ENCODE data around the gene ANKRD13C.
A peak's percentile ranks its signal among the peaks of the same experiment; 100 is the strongest.

ANKRD13C gene, protein sequence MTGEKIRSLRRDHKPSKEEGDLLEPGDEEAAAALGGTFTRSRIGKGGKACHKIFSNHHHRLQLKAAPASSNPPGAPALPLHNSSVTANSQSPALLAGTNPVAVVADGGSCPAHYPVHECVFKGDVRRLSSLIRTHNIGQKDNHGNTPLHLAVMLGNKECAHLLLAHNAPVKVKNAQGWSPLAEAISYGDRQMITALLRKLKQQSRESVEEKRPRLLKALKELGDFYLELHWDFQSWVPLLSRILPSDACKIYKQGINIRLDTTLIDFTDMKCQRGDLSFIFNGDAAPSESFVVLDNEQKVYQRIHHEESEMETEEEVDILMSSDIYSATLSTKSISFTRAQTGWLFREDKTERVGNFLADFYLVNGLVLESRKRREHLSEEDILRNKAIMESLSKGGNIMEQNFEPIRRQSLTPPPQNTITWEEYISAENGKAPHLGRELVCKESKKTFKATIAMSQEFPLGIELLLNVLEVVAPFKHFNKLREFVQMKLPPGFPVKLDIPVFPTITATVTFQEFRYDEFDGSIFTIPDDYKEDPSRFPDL

DNA sequence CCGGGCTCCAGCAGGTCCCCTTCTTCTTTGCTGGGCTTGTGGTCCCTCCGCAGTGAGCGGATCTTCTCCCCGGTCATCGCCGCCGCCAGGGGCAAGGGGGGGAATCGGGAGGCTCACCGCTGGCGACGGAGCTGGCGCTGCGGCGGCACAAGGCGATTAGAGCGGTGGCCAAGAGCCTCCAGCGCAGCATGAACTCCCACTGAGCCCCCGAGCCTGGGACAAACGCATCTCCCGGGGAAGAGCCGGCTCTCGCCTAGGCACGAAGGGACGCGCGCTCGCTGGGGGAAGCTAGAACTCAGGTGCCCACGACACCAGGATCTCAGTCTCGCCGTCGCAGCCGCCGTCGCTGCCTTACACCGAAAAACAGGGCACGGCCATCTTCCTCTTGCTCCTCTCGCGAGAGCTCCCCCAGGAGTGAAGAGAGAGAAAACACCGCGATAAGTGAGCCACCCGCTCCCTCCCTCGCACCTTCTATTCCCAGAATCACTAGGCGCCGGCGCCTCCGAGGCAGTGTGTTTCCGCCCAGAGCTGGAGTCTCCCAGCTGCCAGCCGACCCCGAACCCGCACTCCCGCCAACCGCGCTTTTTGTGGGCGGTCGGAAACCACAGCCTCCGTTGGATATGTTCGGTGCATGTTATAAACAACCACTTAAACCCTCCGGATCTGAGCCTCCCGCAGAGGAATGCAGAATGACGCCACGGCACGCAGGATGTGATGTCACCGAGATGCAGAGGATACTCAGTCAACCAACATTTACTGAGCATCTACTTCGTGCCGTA, at the start of gene ANKRD13C:
Gene ANKRD13C, minus strand, starts transcription at position 391 of the 779 bp plus-strand sequence. Its CDS starts 314 bp downstream, at position 77.
- H3K27ac ChIP-seq (ENCODE audit: low read length): peak within 1 kb of the TSS; percentile 82
- H3K4me3 ChIP-seq (ENCODE audit: low read length): peak within 1 kb of the TSS; percentile 95
- H3K9me3 ChIP-seq (ENCODE audit: control insufficient read depth, low read depth, low read length): no peaks in the 10 kb centered on the region
- peak within 1 kb of the TSS; percentile 93 for H3K9ac ChIP-seq (ENCODE audit: low read length)
- no peaks in the 10 kb centered on the region for H3K27me3 ChIP-seq (ENCODE audit: control insufficient read depth, insufficient read depth, low read length)
- no peaks in the 10 kb centered on the region for H3K36me3 ChIP-seq (ENCODE audit: control insufficient read depth, low read depth, low read length)
- peaks cover 12% of the 10 kb centered on the region for H3K4me1 ChIP-seq (ENCODE audit: control insufficient read depth, low read depth, low read length)

GRCh38 chr1:70403759-70404158, 49.2 kb upstream of the ANKRD13C start:
- Histone ChIP-seq H3K4me1 (ENCODE audit: control insufficient read depth, low read depth, low read length) (no peaks in the 10 kb centered on the region), H3K27ac (ENCODE audit: low read length) (no peak overlapping the region), H3K9ac (ENCODE audit: low read length) (no peak overlapping the region), H3K36me3 (ENCODE audit: control insufficient read depth, low read depth, low read length) (no peaks in the 10 kb centered on the region), H3K27me3 (ENCODE audit: control insufficient read depth, insufficient read depth, low read length) (no peaks in the 10 kb centered on the region), H3K9me3 (ENCODE audit: control insufficient read depth, low read depth, low read length) (no peaks in the 10 kb centered on the region), H3K4me3 (ENCODE audit: low read length) (no peak overlapping the region)

- Histone ChIP-seq H3K27me3 (ENCODE audit: control insufficient read depth, insufficient read depth, low read length) (no peaks in the 10 kb centered on the region), H3K9ac (ENCODE audit: low read length) (no peak overlapping the region), H3K27ac (ENCODE audit: low read length) (no peak overlapping the region), H3K4me1 (ENCODE audit: control insufficient read depth, low read depth, low read length) (no peaks in the 10 kb centered on the region), H3K4me3 (ENCODE audit: low read length) (no peak overlapping the region), H3K9me3 (ENCODE audit: control insufficient read depth, low read depth, low read length) (no peaks in the 10 kb centered on the region), H3K36me3 (ENCODE audit: control insufficient read depth, low read depth, low read length) (no peaks in the 10 kb centered on the region)
Measured at GRCh38 chr1:70401974-70402373, 47.5 kb upstream of the ANKRD13C start.

GRCh38 chr1:70400335-70400734, 45.8 kb upstream of the ANKRD13C start:
- no peaks in the 10 kb centered on the region for H3K4me1 ChIP-seq (ENCODE audit: control insufficient read depth, low read depth, low read length)
- no peaks in the 10 kb centered on the region for H3K27me3 ChIP-seq (ENCODE audit: control insufficient read depth, insufficient read depth, low read length)
- no peak overlapping the region for H3K9ac ChIP-seq (ENCODE audit: low read length)
- H3K36me3 ChIP-seq (ENCODE audit: control insufficient read depth, low read depth, low read length): no peaks in the 10 kb centered on the region
- no peaks in the 10 kb centered on the region for H3K9me3 ChIP-seq (ENCODE audit: control insufficient read depth, low read depth, low read length)
- H3K4me3 ChIP-seq (ENCODE audit: low read length): no peak overlapping the region
- no peak overlapping the region for H3K27ac ChIP-seq (ENCODE audit: low read length)

- H3K4me3 ChIP-seq (ENCODE audit: low read length): no peak overlapping the region
- no peak overlapping the region for H3K9ac ChIP-seq (ENCODE audit: low read length)
- no peaks in the 10 kb centered on the region for H3K27me3 ChIP-seq (ENCODE audit: control insufficient read depth, insufficient read depth, low read length)
- no peaks in the 10 kb centered on the region for H3K9me3 ChIP-seq (ENCODE audit: control insufficient read depth, low read depth, low read length)
- no peaks in the 10 kb centered on the region for H3K36me3 ChIP-seq (ENCODE audit: control insufficient read depth, low read depth, low read length)
- H3K27ac ChIP-seq (ENCODE audit: low read length): no peak overlapping the region
- no peaks in the 10 kb centered on the region for H3K4me1 ChIP-seq (ENCODE audit: control insufficient read depth, low read depth, low read length)
Measured at GRCh38 chr1:70397013-70397412, 42.5 kb upstream of the ANKRD13C start.

GRCh38 chr1:70396607-70397006, 42.1 kb upstream of the ANKRD13C start:
- no peaks in the 10 kb centered on the region for H3K4me1 ChIP-seq (ENCODE audit: control insufficient read depth, low read depth, low read length)
- no peak overlapping the region for H3K27ac ChIP-seq (ENCODE audit: low read length)
- H3K27me3 ChIP-seq (ENCODE audit: control insufficient read depth, insufficient read depth, low read length): no peaks in the 10 kb centered on the region
- H3K9me3 ChIP-seq (ENCODE audit: control insufficient read depth, low read depth, low read length): no peaks in the 10 kb centered on the region
- no peaks in the 10 kb centered on the region for H3K36me3 ChIP-seq (ENCODE audit: control insufficient read depth, low read depth, low read length)
- no peak overlapping the region for H3K9ac ChIP-seq (ENCODE audit: low read length)
- no peak overlapping the region for H3K4me3 ChIP-seq (ENCODE audit: low read length)

DNA sequence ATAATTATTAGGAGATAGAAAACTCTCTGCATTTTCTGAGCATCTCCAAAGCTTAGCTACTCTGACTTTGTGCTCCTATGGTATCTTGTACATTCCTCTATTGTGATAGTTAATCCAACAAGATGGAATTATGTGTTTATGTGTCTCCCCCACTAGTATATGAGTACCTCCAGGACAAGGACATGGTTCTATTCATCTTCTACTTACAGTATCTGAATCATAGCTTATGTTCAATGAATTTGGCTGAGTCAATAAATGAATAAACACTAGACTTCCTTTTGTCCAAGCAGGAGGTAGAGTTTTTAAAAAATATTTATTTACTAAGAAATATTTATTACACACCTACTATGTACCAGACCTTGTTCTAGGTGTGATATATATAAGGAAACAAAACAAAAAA, 38.1 kb upstream of the ANKRD13C start:
- no peaks in the 10 kb centered on the region for H3K4me1 ChIP-seq (ENCODE audit: control insufficient read depth, low read depth, low read length)
- no peak overlapping the region for H3K4me3 ChIP-seq (ENCODE audit: low read length)
- H3K9me3 ChIP-seq (ENCODE audit: control insufficient read depth, low read depth, low read length): no peaks in the 10 kb centered on the region
- H3K36me3 ChIP-seq (ENCODE audit: control insufficient read depth, low read depth, low read length): no peaks in the 10 kb centered on the region
- H3K9ac ChIP-seq (ENCODE audit: low read length): no peak overlapping the region
- no peaks in the 10 kb centered on the region for H3K27me3 ChIP-seq (ENCODE audit: control insufficient read depth, insufficient read depth, low read length)
- no peak overlapping the region for H3K27ac ChIP-seq (ENCODE audit: low read length)

- H3K36me3 ChIP-seq (ENCODE audit: control insufficient read depth, low read depth, low read length): no peaks in the 10 kb centered on the region
- no peaks in the 10 kb centered on the region for H3K27me3 ChIP-seq (ENCODE audit: control insufficient read depth, insufficient read depth, low read length)
- H3K27ac ChIP-seq (ENCODE audit: low read length): no peak overlapping the region
- H3K4me3 ChIP-seq (ENCODE audit: low read length): no peak overlapping the region
- H3K9me3 ChIP-seq (ENCODE audit: control insufficient read depth, low read depth, low read length): no peaks in the 10 kb centered on the region
- no peaks in the 10 kb centered on the region for H3K4me1 ChIP-seq (ENCODE audit: control insufficient read depth, low read depth, low read length)
- H3K9ac ChIP-seq (ENCODE audit: low read length): no peak overlapping the region
Measured at GRCh38 chr1:70387507-70387906, 33.0 kb upstream of the ANKRD13C start.

GRCh38 chr1:70386121-70386520, 31.6 kb upstream of the ANKRD13C start:
- H3K27me3 ChIP-seq (ENCODE audit: control insufficient read depth, insufficient read depth, low read length): no peaks in the 10 kb centered on the region
- H3K4me3 ChIP-seq (ENCODE audit: low read length): no peak overlapping the region
- no peaks in the 10 kb centered on the region for H3K4me1 ChIP-seq (ENCODE audit: control insufficient read depth, low read depth, low read length)
- no peaks in the 10 kb centered on the region for H3K36me3 ChIP-seq (ENCODE audit: control insufficient read depth, low read depth, low read length)
- no peak overlapping the region for H3K27ac ChIP-seq (ENCODE audit: low read length)
- no peak overlapping the region for H3K9ac ChIP-seq (ENCODE audit: low read length)
- no peaks in the 10 kb centered on the region for H3K9me3 ChIP-seq (ENCODE audit: control insufficient read depth, low read depth, low read length)

DNA sequence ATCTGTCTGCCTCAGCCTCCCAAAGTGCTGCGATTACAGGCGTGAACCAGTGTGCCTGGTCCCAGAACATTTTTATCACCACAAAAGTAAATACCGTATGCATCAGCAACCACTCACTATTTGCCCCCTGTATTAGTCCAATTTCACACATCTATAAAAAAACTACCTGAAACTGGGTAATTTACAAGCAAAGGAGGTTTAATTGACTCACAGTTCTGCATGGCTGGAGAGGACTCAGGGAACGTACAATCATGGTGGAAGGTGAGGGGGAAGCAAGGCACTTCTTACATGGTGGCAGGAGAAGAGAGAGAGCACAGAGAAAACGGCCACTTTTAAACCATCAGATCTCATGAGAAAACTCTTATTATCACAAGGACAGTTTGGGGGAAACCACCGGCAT, 31.0 kb upstream of the ANKRD13C start:
- Histone ChIP-seq H3K36me3 (ENCODE audit: control insufficient read depth, low read depth, low read length) (no peaks in the 10 kb centered on the region), H3K27me3 (ENCODE audit: control insufficient read depth, insufficient read depth, low read length) (no peaks in the 10 kb centered on the region), H3K9ac (ENCODE audit: low read length) (no peak overlapping the region), H3K9me3 (ENCODE audit: control insufficient read depth, low read depth, low read length) (no peaks in the 10 kb centered on the region), H3K4me3 (ENCODE audit: low read length) (no peak overlapping the region), H3K4me1 (ENCODE audit: control insufficient read depth, low read depth, low read length) (no peaks in the 10 kb centered on the region), H3K27ac (ENCODE audit: low read length) (no peak overlapping the region)

- H3K27ac ChIP-seq (ENCODE audit: low read length): no peak overlapping the region
- H3K4me3 ChIP-seq (ENCODE audit: low read length): no peak overlapping the region
- no peak overlapping the region for H3K9ac ChIP-seq (ENCODE audit: low read length)
- H3K4me1 ChIP-seq (ENCODE audit: control insufficient read depth, low read depth, low read length): no peaks in the 10 kb centered on the region
- no peaks in the 10 kb centered on the region for H3K9me3 ChIP-seq (ENCODE audit: control insufficient read depth, low read depth, low read length)
- H3K36me3 ChIP-seq (ENCODE audit: control insufficient read depth, low read depth, low read length): no peaks in the 10 kb centered on the region
- H3K27me3 ChIP-seq (ENCODE audit: control insufficient read depth, insufficient read depth, low read length): no peaks in the 10 kb centered on the region
Measured at GRCh38 chr1:70384542-70384941, 30.0 kb upstream of the ANKRD13C start.

Measured in iPS-18a (cell line).